GM12801 (cell line): Measurements from ENCODE around the gene FRAS1.

Experiments used
- CTCF ChIP-seq: IDR thresholded peaks from one replicate; pipeline ENCODE4 v1.5.1; 2011; ENCODE audit warnings: control low read depth; ENCODE audit not compliant: insufficient read length; ENCODE audit errors: extremely low read depth

FRAS1 gene

GRCh38 chr4:78561677-78562076 is 504.6 kb downstream of the FRAS1 start:
- TF ChIP-seq CTCF: no peak

- no peak for TF ChIP-seq CTCF
These were observed 505.6 kb downstream of the FRAS1 start for GRCh38 chr4:78562687-78563086.

- no peak for TF ChIP-seq CTCF
These were observed 508.8 kb downstream of the FRAS1 start for GRCh38 chr4:78565971-78566372.

GRCh38 chr4:78566834-78567499 is 509.8 kb downstream of the FRAS1 start:
- no peak for TF ChIP-seq CTCF

GRCh38 chr4:78567500-78568060 is 510.5 kb downstream of the FRAS1 start:
- no peak for TF ChIP-seq CTCF

- no peak for TF ChIP-seq CTCF
These were observed 511.6 kb downstream of the FRAS1 start for GRCh38 chr4:78568640-78569305.

GRCh38 chr4:78569306-78569821 is 512.2 kb downstream of the FRAS1 start:
- TF ChIP-seq CTCF: no peak
